Cardiac muscle cell (in vitro differentiated cells and primary cell): Measurements from ENCODE around the gene PSG4. TPM values are rescaled to one million over a fixed set of nuclear protein-coding genes. Genes with fewer than 3 reads are reported as not detected.
"Not testable (repeated sequence)": the region's sequence is repeated elsewhere in the genome, so short reads cannot be mapped to it uniquely, and the experiment has no call there.

Source experiments
- DNase-seq, 2 donors: peaks; one replicate each; pipeline versions ENCODE4 v3.0.0 to v3.0.0-alpha.2; 2010 to 2017; ENCODE audit warnings: low read depth in 1 of 2, low spot score in 1 of 2
- H3K27ac ChIP-seq: fragments of 200-600 bp; sonication (generic); 2 replicates; pipeline ENCODE4 v1.5.1; 2016
- H3K27me3 ChIP-seq: fragments of 200-600 bp; sonication (generic); 2 replicates; pipeline ENCODE4 v1.6.0; 2016; ENCODE audit warnings: control low read depth
- H3K36me3 ChIP-seq: fragments of 200-600 bp; sonication (generic); 2 replicates; pipeline ENCODE4 v1.5.1; 2016; ENCODE audit warnings: control low read depth
- H3K4me1 ChIP-seq: fragments of 200-600 bp; sonication (generic); 2 replicates; pipeline ENCODE4 v1.8.1; 2017; ENCODE audit warnings: low read depth, mild to moderate bottlenecking, mixed run types
- H3K4me3 ChIP-seq: fragments of 200-600 bp; sonication (generic); 2 replicates; pipeline ENCODE4 v1.5.1; 2016; ENCODE audit warnings: mild to moderate bottlenecking
- H3K9me3 ChIP-seq: fragments of 200-600 bp; sonication (generic); 2 replicates; pipeline ENCODE4 v1.5.1; 2017; ENCODE audit warnings: low read depth, mild to moderate bottlenecking, control low read depth
- polyA plus RNA-seq: library from polyadenylated mRNA; unstranded; fragments of >200 nt; fragmentation: Nextera tagmentation; extraction: Ambion mirVana; gene quantifications from 2 replicates; pipeline ENCODE4 v1.2.1, GENCODE V29; 2016
- total RNA-seq: library from RNA; depleted of rRNA; stranded (reverse); fragments of >200 nt; gene quantifications from 2 replicates; pipeline ENCODE4 v1.2.3, GENCODE V29; 2016
- TF ChIP-seq, protein P1 (sequence below): IDR thresholded peaks from 2 replicates; pipeline ENCODE4 v1.5.1; 2012; ENCODE audit warnings: low read depth, mild to moderate bottlenecking, low read length

PSG4 gene
- total and polyA plus RNA-seq, 2 experiments from 2014 or later = not detected

DNA sequence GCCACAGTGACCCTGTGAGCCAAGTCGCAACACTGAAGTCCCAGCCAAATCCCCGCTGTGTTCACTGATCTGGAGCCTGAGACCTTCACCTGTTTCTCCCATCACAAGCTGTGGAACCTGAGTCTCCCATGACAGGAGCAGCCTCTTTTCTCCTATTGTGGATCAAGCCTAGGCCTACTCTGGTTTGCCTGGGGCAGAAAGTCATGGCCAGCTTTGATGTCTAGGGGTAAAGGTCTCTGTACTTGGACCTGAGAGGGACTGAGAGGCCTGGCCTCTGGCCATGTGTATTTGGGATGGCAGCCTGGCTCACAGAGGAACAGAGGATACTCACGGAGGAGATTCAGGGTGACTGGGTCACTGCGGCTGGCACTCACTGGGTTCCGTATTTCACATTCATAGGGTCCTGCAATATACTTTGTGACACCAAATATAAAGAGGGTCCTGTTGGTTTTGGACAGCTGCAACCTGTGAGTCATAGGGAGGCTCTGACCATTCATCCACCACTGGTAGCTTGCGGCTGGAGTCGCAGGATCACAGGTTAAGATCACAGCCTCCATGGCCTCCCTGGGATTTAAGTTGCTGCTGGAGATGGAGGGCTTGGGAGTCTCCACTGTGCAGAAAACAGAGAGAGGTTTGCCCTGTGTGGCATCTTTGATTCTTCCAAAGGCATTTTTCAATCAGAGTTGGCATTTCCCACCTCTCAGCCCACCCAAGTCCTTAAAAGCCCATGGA, 7.6 kb downstream of the PSG4 start:
- DNase-seq, H3K27ac ChIP-seq, H3K27me3 ChIP-seq, H3K36me3 ChIP-seq, H3K4me3 ChIP-seq, H3K9me3 ChIP-seq, H3K4me1 ChIP-seq: not testable (repeated sequence)

DNA sequence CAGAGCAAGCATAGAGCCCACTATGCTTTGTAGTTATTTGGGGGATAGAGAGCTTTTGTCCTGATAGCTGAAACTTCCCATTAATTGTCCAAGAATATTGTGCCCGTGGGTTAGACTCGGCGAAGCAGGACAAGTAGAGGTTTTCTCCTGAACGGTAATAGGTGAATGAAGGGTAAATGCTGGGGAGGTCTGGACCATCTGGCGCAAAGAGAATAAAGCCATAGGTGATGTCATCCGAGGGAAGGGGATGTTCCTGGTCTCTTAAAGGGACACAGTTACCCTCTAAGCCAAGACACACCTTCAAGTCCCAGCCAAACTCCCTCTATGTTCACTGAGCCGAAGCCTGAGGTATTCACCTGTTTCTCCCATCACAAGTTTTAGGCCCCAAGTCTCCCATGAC, 11.0 kb downstream of the PSG4 start:
- H3K27ac ChIP-seq = not testable (repeated sequence)

DNA sequence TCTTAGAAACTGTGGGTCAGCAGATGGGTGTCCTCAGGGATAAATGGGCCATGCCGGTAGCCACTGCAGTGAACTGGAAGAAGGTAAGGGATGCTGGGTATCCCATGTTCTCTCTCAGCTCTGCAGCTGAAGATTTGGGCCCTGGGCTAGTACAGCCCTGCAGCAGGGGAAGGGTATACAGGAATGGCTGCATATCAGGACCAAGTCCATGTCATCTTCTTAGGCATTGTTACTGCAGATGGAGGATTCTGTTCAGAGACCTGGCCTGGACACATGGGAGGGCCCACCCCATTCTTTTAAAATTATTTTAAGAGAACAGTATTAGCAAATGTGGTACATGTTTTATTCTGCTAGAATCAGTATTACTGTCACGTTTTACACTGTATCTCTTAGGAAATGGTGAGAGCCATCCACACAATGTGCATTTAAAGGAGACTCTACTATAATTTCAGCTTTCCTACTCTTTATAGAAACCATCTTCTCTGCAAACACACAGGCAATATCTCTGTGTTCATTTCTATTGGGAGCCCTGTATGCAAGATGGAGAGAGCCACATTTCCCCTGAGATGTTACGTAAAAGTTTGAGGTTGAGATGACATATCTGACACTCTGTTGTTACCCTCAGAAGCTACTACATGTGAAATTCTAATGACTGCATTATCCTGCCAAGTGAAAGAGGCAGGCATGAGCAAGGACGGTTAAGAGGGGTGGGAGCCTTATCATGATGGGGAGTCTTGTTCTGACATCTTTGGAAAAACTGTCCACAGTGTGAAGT, 12.9 kb downstream of the PSG4 start:
- not testable (repeated sequence) for H3K9me3 ChIP-seq, H3K4me3 ChIP-seq, H3K27me3 ChIP-seq, H3K27ac ChIP-seq, H3K4me1 ChIP-seq, DNase-seq, H3K36me3 ChIP-seq

More for the DNA sequence above, 11.0 kb downstream of the PSG4 start:
- not testable (repeated sequence) for H3K27me3 ChIP-seq, H3K4me3 ChIP-seq, H3K36me3 ChIP-seq, H3K9me3 ChIP-seq, DNase-seq, H3K4me1 ChIP-seq

DNA sequence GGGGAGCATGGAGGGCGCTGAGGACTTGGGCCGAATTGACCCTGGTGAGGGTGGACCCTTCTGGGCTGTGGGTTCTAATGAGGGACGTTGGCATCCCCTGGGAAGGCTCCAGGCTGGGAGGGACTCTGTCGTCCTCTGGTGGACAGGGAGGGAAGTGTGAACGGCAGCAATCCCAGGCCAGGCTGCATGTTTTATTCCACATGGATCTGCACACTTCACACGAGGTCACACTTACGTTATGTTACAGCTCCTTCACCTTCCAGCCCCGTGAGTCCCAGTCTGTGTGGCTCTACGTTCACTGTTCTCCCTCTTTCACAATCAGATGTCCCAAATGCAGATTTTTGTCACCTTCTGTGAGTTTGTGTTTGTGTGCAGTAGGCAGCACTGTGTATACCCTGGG, 17.3 kb downstream of the PSG4 start:
- H3K9me3 ChIP-seq, H3K4me3 ChIP-seq, H3K27me3 ChIP-seq, H3K36me3 ChIP-seq, DNase-seq, H3K4me1 ChIP-seq, H3K27ac ChIP-seq: not testable (repeated sequence)
- TF ChIP-seq, protein P1, sequence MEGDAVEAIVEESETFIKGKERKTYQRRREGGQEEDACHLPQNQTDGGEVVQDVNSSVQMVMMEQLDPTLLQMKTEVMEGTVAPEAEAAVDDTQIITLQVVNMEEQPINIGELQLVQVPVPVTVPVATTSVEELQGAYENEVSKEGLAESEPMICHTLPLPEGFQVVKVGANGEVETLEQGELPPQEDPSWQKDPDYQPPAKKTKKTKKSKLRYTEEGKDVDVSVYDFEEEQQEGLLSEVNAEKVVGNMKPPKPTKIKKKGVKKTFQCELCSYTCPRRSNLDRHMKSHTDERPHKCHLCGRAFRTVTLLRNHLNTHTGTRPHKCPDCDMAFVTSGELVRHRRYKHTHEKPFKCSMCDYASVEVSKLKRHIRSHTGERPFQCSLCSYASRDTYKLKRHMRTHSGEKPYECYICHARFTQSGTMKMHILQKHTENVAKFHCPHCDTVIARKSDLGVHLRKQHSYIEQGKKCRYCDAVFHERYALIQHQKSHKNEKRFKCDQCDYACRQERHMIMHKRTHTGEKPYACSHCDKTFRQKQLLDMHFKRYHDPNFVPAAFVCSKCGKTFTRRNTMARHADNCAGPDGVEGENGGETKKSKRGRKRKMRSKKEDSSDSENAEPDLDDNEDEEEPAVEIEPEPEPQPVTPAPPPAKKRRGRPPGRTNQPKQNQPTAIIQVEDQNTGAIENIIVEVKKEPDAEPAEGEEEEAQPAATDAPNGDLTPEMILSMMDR = peak; percentile 28

DNA sequence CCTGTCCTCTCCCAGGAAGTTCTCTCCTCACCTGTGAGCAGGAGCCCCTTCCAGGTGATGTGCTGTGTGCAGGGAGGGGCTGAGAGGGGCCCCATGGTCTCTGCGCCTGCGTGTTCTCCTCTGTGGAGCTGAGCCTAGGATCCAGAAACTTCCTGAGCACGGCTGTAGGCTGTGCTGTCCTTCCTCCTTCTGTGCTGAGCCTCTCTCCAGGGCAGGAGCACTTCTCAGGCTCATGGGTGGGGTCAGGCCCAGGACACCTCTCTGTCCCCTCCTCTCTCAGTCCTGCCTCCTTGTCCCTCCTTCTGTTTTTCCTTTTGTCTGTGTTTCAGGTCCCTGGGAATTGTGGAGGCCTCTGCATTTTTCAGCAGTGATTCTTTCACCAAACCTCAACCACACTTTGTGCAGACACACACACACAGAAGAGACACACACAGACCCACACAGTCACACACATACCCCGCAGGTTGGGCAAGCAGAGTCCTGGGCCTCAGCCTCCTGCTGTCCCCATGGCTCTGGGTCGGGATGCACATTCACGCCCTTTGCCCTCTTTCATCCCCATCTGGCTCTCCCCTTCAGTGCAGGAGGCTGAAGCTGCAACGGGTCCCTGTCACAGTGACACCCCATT, 19.0 kb downstream of the PSG4 start, which contains the start of gene PSG5:
PSG5 (minus strand) TSS at position 226 of the 625 bp plus-strand sequence; CDS start at position 95, 131 bp downstream.
- H3K27me3 ChIP-seq, H3K27ac ChIP-seq, H3K4me1 ChIP-seq, H3K9me3 ChIP-seq, H3K4me3 ChIP-seq, DNase-seq, H3K36me3 ChIP-seq: not testable (repeated sequence)

DNA sequence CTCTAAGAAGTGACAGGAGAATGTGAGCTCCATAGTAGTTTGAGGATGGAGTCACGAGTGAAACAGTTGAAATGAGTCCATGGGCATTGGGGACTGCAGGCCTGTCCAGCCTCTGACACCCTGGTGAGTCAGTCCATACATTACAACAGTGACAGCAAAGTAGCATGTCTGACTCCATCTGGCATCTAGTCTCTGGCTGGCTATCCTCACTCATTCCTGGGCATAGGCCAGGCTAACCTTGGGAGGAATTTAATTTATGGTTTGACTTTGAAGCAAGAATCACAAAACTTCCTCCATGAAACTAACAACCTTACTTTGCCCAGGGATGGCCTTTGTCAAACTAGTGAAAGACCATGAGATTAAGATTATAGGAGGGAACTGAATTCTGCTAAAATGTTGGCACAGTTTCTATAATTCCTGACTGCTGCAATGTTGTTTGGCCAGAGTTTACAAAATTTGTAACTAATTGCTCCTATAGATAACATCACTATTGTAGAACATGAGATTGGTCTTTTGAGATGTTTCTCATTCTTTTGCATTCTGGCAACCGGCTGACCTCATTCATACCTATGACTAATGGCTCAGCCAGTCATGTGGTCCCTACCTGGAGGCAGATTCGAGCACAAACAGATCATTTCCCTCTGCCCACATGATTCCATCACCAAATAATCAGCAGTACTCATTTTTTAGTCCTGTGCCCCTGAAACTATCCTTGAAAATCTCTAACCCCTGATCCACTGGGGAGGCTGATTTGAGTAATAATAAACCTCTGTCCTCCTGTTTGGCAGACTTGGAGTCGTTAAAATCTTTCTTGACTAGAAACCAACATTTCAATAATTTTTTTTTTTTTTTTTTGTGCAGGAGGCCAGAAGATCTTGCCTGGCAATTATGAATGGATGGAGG, 23.3 kb downstream of the PSG4 start:
- not testable (repeated sequence) for H3K9me3 ChIP-seq, H3K36me3 ChIP-seq, H3K27me3 ChIP-seq, H3K4me1 ChIP-seq, H3K27ac ChIP-seq, H3K4me3 ChIP-seq
- peak in 1 of 2 donors; percentile 30 for DNase-seq

DNA sequence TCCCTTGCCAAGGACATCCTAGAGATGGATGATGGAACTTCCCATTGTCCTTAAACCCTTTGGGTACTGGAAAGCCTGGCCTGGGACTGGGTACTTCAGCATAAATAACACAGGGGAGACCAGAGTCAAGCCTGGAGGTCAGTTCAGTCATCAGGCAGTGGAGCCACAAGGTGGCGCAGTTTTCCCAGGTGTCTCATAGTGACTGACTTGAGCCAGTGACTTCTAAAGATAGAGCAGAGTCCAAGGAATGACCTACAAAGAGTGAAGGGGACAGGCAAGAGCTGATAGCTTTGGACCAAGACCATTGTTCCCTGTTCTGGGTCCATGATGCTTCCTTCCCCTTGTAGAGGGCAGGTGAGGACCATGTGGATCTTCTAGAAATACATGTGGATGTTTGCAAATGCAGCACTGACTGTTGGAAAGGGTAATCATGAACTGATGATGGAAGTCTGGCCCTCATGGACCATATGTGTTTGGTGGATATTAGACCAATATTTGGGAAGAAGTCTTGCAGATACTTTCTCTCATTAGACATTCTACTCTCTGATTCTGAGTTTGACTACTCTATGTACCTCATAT, 25.8 kb downstream of the PSG4 start:
- not testable (repeated sequence) for H3K4me3 ChIP-seq, H3K36me3 ChIP-seq, H3K27ac ChIP-seq, H3K4me1 ChIP-seq, H3K9me3 ChIP-seq, H3K27me3 ChIP-seq, DNase-seq
- TF ChIP-seq, protein P1 = peak; percentile 29

DNA sequence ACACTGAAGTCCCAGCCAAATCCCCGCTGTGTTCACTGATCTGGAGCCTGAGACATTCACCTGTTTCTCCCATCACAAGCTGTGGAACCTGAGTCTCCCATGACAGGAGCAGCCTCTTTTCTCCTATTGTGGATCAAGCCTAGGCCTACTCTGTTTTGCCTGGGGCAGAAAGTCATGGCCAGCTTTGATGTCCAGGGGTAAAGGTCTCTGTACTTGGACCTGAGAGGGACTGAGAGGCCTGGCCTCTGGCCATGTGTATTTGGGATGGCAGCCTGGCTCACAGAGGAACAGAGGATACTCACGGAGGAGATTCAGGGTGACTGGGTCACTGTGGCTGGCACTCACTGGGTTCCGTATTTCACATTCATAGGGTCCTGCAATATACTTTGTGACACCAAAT, 26.9 kb downstream of the PSG4 start:
- not testable (repeated sequence) for H3K9me3 ChIP-seq, H3K27ac ChIP-seq, H3K36me3 ChIP-seq, H3K27me3 ChIP-seq, H3K4me3 ChIP-seq, H3K4me1 ChIP-seq, DNase-seq

DNA sequence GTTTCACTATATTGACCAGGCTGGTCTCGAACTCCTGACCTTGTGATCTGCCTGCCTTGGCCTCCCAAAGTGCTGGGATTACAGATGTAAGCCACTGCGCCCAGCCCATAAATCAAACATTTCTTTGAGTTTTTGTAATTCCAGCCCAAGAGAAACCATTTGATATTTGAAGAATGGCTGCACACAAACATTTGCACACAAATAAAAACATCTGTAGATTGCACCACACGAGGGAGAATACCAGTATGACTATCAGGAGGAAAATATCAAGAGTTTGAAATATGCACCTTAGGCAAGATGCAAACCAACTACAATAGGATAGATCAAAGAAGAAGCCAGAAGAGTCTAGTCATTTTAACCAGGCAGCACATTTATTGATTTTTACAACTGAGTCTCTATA, 39.5 kb downstream of the PSG4 start:
- not testable (repeated sequence) for H3K4me3 ChIP-seq, H3K27me3 ChIP-seq, DNase-seq, H3K9me3 ChIP-seq, H3K27ac ChIP-seq, H3K4me1 ChIP-seq, H3K36me3 ChIP-seq

DNA sequence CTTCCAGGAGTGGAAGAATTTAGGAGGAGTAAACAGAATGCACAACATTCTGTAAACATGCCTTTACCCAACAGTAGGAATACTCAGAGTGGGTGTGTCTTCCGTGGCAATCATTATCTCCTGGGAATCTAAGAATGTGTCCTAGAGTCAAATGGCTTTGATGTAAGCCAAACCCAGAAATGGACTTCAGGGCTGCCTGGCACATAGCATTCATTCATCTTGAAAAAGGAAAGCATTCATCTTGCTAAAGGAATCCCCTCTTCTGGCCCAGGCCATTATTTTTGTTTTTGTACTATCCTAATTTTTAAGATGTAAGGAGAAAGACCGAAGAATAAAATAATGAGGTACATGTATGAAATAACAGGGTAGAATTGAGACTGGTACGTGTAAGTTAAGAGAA, 42.3 kb downstream of the PSG4 start:
- not testable (repeated sequence) for H3K27me3 ChIP-seq, DNase-seq, H3K4me1 ChIP-seq, H3K4me3 ChIP-seq, H3K9me3 ChIP-seq, H3K27ac ChIP-seq, H3K36me3 ChIP-seq

DNA sequence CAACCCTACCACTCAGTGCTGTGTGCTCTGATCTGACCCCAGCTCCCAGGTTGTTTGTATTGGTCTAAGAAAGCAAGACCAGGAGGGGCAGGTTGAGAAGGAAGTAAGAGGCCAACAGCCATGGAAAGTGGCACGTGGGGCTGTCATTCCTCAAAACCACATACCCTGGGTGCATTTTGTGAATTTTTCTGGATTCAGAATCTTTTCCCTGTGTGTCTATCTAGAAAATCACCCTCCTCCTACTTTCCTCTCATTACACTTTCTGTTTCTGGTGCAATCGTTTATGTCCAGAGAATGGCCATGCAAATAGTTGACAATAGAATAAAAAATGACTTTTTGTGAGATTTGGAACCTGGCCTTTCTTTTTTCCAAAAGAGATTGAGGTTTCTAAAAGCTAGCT, 43.2 kb downstream of the PSG4 start:
- not testable (repeated sequence) for H3K27me3 ChIP-seq, H3K4me1 ChIP-seq, H3K9me3 ChIP-seq, H3K27ac ChIP-seq, H3K4me3 ChIP-seq, H3K36me3 ChIP-seq, DNase-seq
